Rectal smooth muscle tissue (tissue), 1 donor: Measurements from ENCODE around the gene ACVRL1.

ENCODE experiments used
- H3K27ac ChIP-seq: one replicate; pipeline ENCODE4 v1.7.0; 2013; ENCODE audit warnings: low read depth, low read length, inconsistent platforms
- H3K27me3 ChIP-seq: one replicate; pipeline ENCODE4 v1.7.0; 2013; ENCODE audit warnings: low read length; ENCODE audit not compliant: control insufficient read depth, insufficient read depth
- H3K36me3 ChIP-seq: one replicate; pipeline ENCODE4 v1.7.0; 2013; ENCODE audit warnings: low read length; ENCODE audit not compliant: control insufficient read depth, insufficient read depth
- H3K4me1 ChIP-seq: one replicate; pipeline ENCODE4 v1.7.0; 2013; ENCODE audit warnings: low read length; ENCODE audit not compliant: control insufficient read depth, insufficient read depth
- H3K4me3 ChIP-seq: one replicate; pipeline ENCODE4 v1.7.0; 2013; ENCODE audit warnings: low read length
- H3K9ac ChIP-seq: one replicate; pipeline ENCODE4 v1.7.0; 2013; ENCODE audit warnings: low read length

Gene ACVRL1

GRCh38 chr12:51915951-51916350, 8.6 kb downstream of the ACVRL1 start:
- H3K27ac ChIP-seq = no peak overlapping the region
- peaks cover 11% of the 10 kb centered on the region for H3K36me3 ChIP-seq
- no peaks in the 10 kb centered on the region for H3K4me1 ChIP-seq
- no peak overlapping the region for H3K4me3 ChIP-seq
- H3K9ac ChIP-seq = no peak overlapping the region
- H3K27me3 ChIP-seq = no peaks in the 10 kb centered on the region

- Histone ChIP-seq H3K4me3 (no peak overlapping the region), H3K27me3 (no peaks in the 10 kb centered on the region), H3K4me1 (no peaks in the 10 kb centered on the region), H3K36me3 (peaks cover 11% of the 10 kb centered on the region), H3K9ac (no peak overlapping the region), H3K27ac (no peak overlapping the region)
These were observed 9.8 kb downstream of the ACVRL1 start for GRCh38 chr12:51917041-51917590.

GRCh38 chr12:51917746-51918453, 10.6 kb downstream of the ACVRL1 start:
- H3K27ac ChIP-seq = no peak overlapping the region
- peaks cover 11% of the 10 kb centered on the region for H3K36me3 ChIP-seq
- no peak overlapping the region for H3K9ac ChIP-seq
- H3K4me3 ChIP-seq = no peak overlapping the region
- H3K4me1 ChIP-seq = no peaks in the 10 kb centered on the region
- H3K27me3 ChIP-seq = no peaks in the 10 kb centered on the region

GRCh38 chr12:51920046-51920445, 12.7 kb downstream of the ACVRL1 start:
- Histone ChIP-seq H3K36me3 (peaks cover 10% of the 10 kb centered on the region), H3K9ac (no peak overlapping the region), H3K4me3 (no peak overlapping the region), H3K27ac (no peak overlapping the region), H3K27me3 (no peaks in the 10 kb centered on the region), H3K4me1 (no peaks in the 10 kb centered on the region)

GRCh38 chr12:51921017-51921725, 13.9 kb downstream of the ACVRL1 start:
- Histone ChIP-seq H3K4me1 (no peaks in the 10 kb centered on the region), H3K27me3 (no peaks in the 10 kb centered on the region), H3K36me3 (peaks cover 4% of the 10 kb centered on the region), H3K27ac (no peak overlapping the region), H3K4me3 (no peak overlapping the region), H3K9ac (no peak overlapping the region)

GRCh38 chr12:51922146-51922545, 14.8 kb downstream of the ACVRL1 start:
- Histone ChIP-seq H3K27ac (no peak overlapping the region), H3K36me3 (peaks cover 2% of the 10 kb centered on the region), H3K27me3 (no peaks in the 10 kb centered on the region), H3K9ac (no peak overlapping the region), H3K4me1 (no peaks in the 10 kb centered on the region), H3K4me3 (no peak overlapping the region)

GRCh38 chr12:51922762-51923505, 15.6 kb downstream of the ACVRL1 start:
- no peak overlapping the region for H3K27ac ChIP-seq
- no peaks in the 10 kb centered on the region for H3K36me3 ChIP-seq
- no peaks in the 10 kb centered on the region for H3K27me3 ChIP-seq
- H3K4me1 ChIP-seq = no peaks in the 10 kb centered on the region
- peak overlapping the region; percentile 22 for H3K4me3 ChIP-seq
- no peak overlapping the region for H3K9ac ChIP-seq

GRCh38 chr12:51923506-51924365, 16.4 kb downstream of the ACVRL1 start:
- H3K27ac ChIP-seq = no peak overlapping the region
- peak overlapping the region; percentile 22 for H3K4me3 ChIP-seq
- H3K9ac ChIP-seq = no peak overlapping the region
- H3K4me1 ChIP-seq = no peaks in the 10 kb centered on the region
- no peaks in the 10 kb centered on the region for H3K36me3 ChIP-seq
- H3K27me3 ChIP-seq = no peaks in the 10 kb centered on the region

GRCh38 chr12:51924551-51925319, 17.4 kb downstream of the ACVRL1 start:
- Histone ChIP-seq H3K9ac (no peak overlapping the region), H3K27ac (no peak overlapping the region), H3K4me1 (no peaks in the 10 kb centered on the region), H3K27me3 (no peaks in the 10 kb centered on the region), H3K36me3 (no peaks in the 10 kb centered on the region), H3K4me3 (no peak overlapping the region)

- no peaks in the 10 kb centered on the region for H3K4me1 ChIP-seq
- H3K36me3 ChIP-seq = no peaks in the 10 kb centered on the region
- H3K9ac ChIP-seq = no peak overlapping the region
- H3K27me3 ChIP-seq = no peaks in the 10 kb centered on the region
- H3K27ac ChIP-seq = no peak overlapping the region
- no peak overlapping the region for H3K4me3 ChIP-seq
These were observed 18.2 kb downstream of the ACVRL1 start for GRCh38 chr12:51925346-51926063.
